ENCODE measurements around the gene ALX3.

DNA sequence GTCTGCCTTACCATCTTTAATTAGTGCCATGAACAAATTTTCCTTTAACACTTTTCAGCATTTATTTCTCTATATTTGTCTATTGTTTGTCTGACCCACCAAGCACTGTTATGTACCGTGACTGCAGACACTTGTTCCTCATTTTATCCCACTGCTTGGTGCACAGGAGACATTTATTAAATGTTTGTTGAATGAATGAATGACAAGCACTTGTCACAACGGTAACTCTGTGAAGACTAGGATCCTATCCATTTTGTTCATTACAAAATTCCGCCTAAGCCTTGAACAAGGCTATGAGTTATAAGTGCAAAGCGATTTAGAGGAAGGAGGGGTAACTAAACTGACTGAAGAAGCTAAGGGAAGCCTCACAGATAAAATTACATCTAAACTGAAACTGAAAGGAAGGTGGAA lies 36.4 kb downstream of the ALX3 start:
- TF ChIP-seq POLR2AphosphoS5 (IDR thresholded peaks at IDR 0.05) (no peak), POLR2A (IDR thresholded peaks at IDR 0.05) (no peak)
- TF ChIP-seq, protein P1, sequence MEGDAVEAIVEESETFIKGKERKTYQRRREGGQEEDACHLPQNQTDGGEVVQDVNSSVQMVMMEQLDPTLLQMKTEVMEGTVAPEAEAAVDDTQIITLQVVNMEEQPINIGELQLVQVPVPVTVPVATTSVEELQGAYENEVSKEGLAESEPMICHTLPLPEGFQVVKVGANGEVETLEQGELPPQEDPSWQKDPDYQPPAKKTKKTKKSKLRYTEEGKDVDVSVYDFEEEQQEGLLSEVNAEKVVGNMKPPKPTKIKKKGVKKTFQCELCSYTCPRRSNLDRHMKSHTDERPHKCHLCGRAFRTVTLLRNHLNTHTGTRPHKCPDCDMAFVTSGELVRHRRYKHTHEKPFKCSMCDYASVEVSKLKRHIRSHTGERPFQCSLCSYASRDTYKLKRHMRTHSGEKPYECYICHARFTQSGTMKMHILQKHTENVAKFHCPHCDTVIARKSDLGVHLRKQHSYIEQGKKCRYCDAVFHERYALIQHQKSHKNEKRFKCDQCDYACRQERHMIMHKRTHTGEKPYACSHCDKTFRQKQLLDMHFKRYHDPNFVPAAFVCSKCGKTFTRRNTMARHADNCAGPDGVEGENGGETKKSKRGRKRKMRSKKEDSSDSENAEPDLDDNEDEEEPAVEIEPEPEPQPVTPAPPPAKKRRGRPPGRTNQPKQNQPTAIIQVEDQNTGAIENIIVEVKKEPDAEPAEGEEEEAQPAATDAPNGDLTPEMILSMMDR (IDR thresholded peaks at IDR 0.05): no peak
